Panc1 (cell line): ENCODE results near the gene TSPO2. TPM values are rescaled to one million over a fixed set of nuclear protein-coding genes. Genes with fewer than 3 reads are reported as not detected.

Experiments
- ATAC-seq: fragments of 200-7000 bp; cut with Tn5 transposase; 2 replicates; pipeline ENCODE4 v1.9.1; 2020; ENCODE audit warnings: mild to moderate bottlenecking, moderate library complexity
- BruUV-seq: library from RNA; stranded (reverse); fragments of 400-500 nt; replicated peaks from 2 replicates; lab custom pipeline; 2021; lab: Mats Ljungman, UMichigan
- CTCF ChIA-PET: fragments of 300-600 bp; sonication (Branson Sonifier 250); formaldehyde crosslinking; loops from one replicate; lab custom pipeline; 2022; ENCODE audit warnings: antibody characterized with exemption; lab: Charles Lee
- POLR2A ChIA-PET: fragments of 300-600 bp; sonication (Branson Sonifier 250); formaldehyde crosslinking; loops from one replicate; lab custom pipeline; 2022; ENCODE audit warnings: antibody characterized with exemption; lab: Charles Lee
- DNase-seq: peaks from one replicate; pipeline ENCODE4 v3.0.0-alpha.2; 2010; ENCODE audit warnings: low read depth, low spot score
- H3K27ac ChIP-seq: 2 replicates; pipeline ENCODE4 v1.5.1; 2011; ENCODE audit warnings: mild to moderate bottlenecking, low read length, inconsistent platforms
- H3K27me3 ChIP-seq: fragments of 200-500 bp; sonication (Bioruptor generic); 2 replicates; pipeline ENCODE4 v1.6.0; 2014; ENCODE audit warnings: low read length, inconsistent platforms; ENCODE audit not compliant: control insufficient read depth, insufficient read depth
- H3K36me3 ChIP-seq: fragments of 200-500 bp; sonication (Bioruptor generic); 2 replicates; pipeline ENCODE4 v1.5.1; 2014; ENCODE audit warnings: inconsistent platforms, mild to moderate bottlenecking, low read length, moderate library complexity; ENCODE audit not compliant: control insufficient read depth, insufficient read depth
- H3K4me1 ChIP-seq: 2 replicates; pipeline ENCODE4 v1.5.1; 2011; ENCODE audit warnings: inconsistent platforms, mild to moderate bottlenecking, low read length, moderate library complexity; ENCODE audit not compliant: control insufficient read depth, insufficient read depth
- H3K4me3 ChIP-seq, 2 experiments: 2 replicates each; pipeline ENCODE4 v1.5.1; 2011 to 2012; ENCODE audit warnings: low read depth in 2 of 2, low read length in 2 of 2, mild to moderate bottlenecking in 2 of 2, inconsistent platforms in 1 of 2, moderate library complexity in 1 of 2
- H3K9me3 ChIP-seq: fragments of 200-500 bp; sonication (Bioruptor generic); 2 replicates; pipeline ENCODE4 v1.5.1; 2014; ENCODE audit warnings: low read depth, mild to moderate bottlenecking, inconsistent platforms, low read length, moderate library complexity; ENCODE audit not compliant: control insufficient read depth, insufficient read depth
- POLR2AphosphoS5 ChIP-seq: IDR thresholded peaks from 2 replicates; pipeline ENCODE4 v1.6.1; 2012; ENCODE audit warnings: mild to moderate bottlenecking, low read depth, low read length, moderate library complexity
- SIN3A ChIP-seq: IDR thresholded peaks from 2 replicates; pipeline ENCODE4 v1.6.1; 2012; ENCODE audit warnings: low read depth, mild to moderate bottlenecking, low read length, moderate library complexity, borderline replicate concordance; ENCODE audit not compliant: insufficient read depth
- TCF7L2 ChIP-seq: IDR thresholded peaks from 2 replicates; pipeline ENCODE4 v1.6.1; 2011; ENCODE audit warnings: mild to moderate bottlenecking, low read depth, low read length, inconsistent platforms
- in situ Hi-C: cut with HindIII; loops from 2 replicates; pipeline ENCODE4 v1.10.0; 2016; ENCODE audit warnings: low sequenced_read_pairs, low pct_unique_long_range_greater_than_20kb
- intact Hi-C: fragments of 100-400 bp; cut with micrococcal nuclease; formaldehyde crosslinking; loops from one replicate; pipeline ENCODE4 v1.10.0; 2022; ENCODE audit not compliant: unreplicated experiment
- total RNA-seq: library from RNA; stranded (reverse); gene quantifications from one replicate; pipeline ENCODE4 v1.2.1, GENCODE V29; 2021; ENCODE audit not compliant: unreplicated experiment
- TF ChIP-seq, protein P1 (sequence below): fragments of 450-650 bp; IDR thresholded peaks from 2 replicates; pipeline ENCODE4 v1.5.1; 2017; ENCODE audit warnings: mild to moderate bottlenecking
- TF ChIP-seq, protein P2 (sequence below), 2 experiments: IDR thresholded peaks; 2 replicates each; pipeline ENCODE4 v1.6.1; 2011 to 2012; ENCODE audit warnings: low read depth in 2 of 2, control low read depth in 1 of 2, low read length in 1 of 2, mild to moderate bottlenecking in 1 of 2, moderate library complexity in 1 of 2; ENCODE audit not compliant: insufficient read depth in 1 of 2

TSPO2 gene
- total RNA-seq, 1 experiment from 2014 or later, result not detected

- no peaks in the 10 kb centered on the region for H3K9me3 ChIP-seq
- H3K4me3 ChIP-seq, result no peak within 1 kb of the TSS
- no TSS peak for BruUV-seq
- H3K27me3 ChIP-seq, result no peaks in the 10 kb centered on the region
- H3K36me3 ChIP-seq, result no peaks in the 10 kb centered on the region
- intact Hi-C loops, result no loop called here
- DNase-seq (no peak), ATAC-seq (no peak)
- in situ Hi-C loops, result no loop called here
- TF ChIP-seq TCF7L2 (no peak), SIN3A (no peak), POLR2AphosphoS5 (no peak)
- TF ChIP-seq, protein P1, sequence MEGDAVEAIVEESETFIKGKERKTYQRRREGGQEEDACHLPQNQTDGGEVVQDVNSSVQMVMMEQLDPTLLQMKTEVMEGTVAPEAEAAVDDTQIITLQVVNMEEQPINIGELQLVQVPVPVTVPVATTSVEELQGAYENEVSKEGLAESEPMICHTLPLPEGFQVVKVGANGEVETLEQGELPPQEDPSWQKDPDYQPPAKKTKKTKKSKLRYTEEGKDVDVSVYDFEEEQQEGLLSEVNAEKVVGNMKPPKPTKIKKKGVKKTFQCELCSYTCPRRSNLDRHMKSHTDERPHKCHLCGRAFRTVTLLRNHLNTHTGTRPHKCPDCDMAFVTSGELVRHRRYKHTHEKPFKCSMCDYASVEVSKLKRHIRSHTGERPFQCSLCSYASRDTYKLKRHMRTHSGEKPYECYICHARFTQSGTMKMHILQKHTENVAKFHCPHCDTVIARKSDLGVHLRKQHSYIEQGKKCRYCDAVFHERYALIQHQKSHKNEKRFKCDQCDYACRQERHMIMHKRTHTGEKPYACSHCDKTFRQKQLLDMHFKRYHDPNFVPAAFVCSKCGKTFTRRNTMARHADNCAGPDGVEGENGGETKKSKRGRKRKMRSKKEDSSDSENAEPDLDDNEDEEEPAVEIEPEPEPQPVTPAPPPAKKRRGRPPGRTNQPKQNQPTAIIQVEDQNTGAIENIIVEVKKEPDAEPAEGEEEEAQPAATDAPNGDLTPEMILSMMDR, result no peak
- TF ChIP-seq, protein P2, sequence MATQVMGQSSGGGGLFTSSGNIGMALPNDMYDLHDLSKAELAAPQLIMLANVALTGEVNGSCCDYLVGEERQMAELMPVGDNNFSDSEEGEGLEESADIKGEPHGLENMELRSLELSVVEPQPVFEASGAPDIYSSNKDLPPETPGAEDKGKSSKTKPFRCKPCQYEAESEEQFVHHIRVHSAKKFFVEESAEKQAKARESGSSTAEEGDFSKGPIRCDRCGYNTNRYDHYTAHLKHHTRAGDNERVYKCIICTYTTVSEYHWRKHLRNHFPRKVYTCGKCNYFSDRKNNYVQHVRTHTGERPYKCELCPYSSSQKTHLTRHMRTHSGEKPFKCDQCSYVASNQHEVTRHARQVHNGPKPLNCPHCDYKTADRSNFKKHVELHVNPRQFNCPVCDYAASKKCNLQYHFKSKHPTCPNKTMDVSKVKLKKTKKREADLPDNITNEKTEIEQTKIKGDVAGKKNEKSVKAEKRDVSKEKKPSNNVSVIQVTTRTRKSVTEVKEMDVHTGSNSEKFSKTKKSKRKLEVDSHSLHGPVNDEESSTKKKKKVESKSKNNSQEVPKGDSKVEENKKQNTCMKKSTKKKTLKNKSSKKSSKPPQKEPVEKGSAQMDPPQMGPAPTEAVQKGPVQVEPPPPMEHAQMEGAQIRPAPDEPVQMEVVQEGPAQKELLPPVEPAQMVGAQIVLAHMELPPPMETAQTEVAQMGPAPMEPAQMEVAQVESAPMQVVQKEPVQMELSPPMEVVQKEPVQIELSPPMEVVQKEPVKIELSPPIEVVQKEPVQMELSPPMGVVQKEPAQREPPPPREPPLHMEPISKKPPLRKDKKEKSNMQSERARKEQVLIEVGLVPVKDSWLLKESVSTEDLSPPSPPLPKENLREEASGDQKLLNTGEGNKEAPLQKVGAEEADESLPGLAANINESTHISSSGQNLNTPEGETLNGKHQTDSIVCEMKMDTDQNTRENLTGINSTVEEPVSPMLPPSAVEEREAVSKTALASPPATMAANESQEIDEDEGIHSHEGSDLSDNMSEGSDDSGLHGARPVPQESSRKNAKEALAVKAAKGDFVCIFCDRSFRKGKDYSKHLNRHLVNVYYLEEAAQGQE (IDR thresholded peaks at IDR 0.05; ENCODE audit: insufficient read depth in 1 of 2, low read depth in 2 of 2, low read length in 1 of 2), result no peak
- H3K4me1 ChIP-seq, result no peaks in the 10 kb centered on the region
- CTCF ChIA-PET, result no interaction called here
- no peak within 1 kb of the TSS for H3K27ac ChIP-seq
- POLR2A ChIA-PET, result no interaction called here
Measured at GRCh38 chr6:41053041-41053440, 10.8 kb downstream of the TSPO2 start, which contains the start of gene APOBEC2. Gene APOBEC2, plus strand, starts transcription at chr6:41053202. Its CDS starts 146 bp downstream, at chr6:41053348.

DNA sequence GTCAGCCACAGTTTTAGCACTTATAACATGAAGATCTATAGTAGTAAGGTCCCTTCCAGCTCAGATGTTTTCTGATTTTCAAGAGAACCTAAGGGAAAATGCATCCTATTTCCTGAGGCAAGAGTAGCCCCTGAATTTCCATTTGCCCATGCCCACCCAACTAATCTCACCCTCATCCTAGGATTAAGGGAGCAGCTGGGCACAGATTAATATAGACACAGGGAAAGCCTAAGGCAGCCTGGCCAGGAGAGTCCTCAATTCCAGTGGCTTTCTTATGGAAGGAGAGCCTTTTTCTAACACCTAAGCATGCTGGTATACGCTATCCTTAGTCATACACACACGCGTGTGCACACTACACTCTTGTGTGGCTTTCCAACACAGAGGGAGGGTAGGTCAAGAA is 12.2 kb downstream of the TSPO2 start:
- ChIA-PET CTCF (no interaction called here), POLR2A (no interaction called here)
- Histone ChIP-seq H3K27ac (no peak overlapping the region), H3K4me1 (no peaks in the 10 kb centered on the region), H3K4me3 (no peak overlapping the region), H3K9me3 (no peaks in the 10 kb centered on the region), H3K36me3 (no peaks in the 10 kb centered on the region), H3K27me3 (no peaks in the 10 kb centered on the region)
- ATAC-seq (no peak), DNase-seq (no peak)
- in situ Hi-C loops (no loop called here), intact Hi-C loops (no loop called here)
- BruUV-seq, result no TSS peak
- TF ChIP-seq, protein P1, result no peak
- TF ChIP-seq TCF7L2 (no peak), POLR2AphosphoS5 (no peak), SIN3A (no peak)
- TF ChIP-seq, protein P2 (IDR thresholded peaks at IDR 0.05; ENCODE audit: insufficient read depth in 1 of 2, low read depth in 2 of 2, low read length in 1 of 2), result no peak
